A673 (cell line): Measurements from ENCODE around the gene FGF5.

Experiments
- CTCF ChIP-seq: fragments of 300-800, 200-600 bp; sonication (generic); conservative IDR thresholded peaks from 2 replicates; pipeline ENCODE4 v1.5.1; 2017; ENCODE audit warnings: low read depth, mild to moderate bottlenecking, antibody characterized with exemption, low read length, moderate library complexity, mixed read lengths
- EZH2 ChIP-seq: fragments of 200-600 bp; sonication (generic); IDR thresholded peaks from 2 replicates; pipeline ENCODE4 v1.6.1; 2017; ENCODE audit warnings: borderline replicate concordance, low read depth, mild to moderate bottlenecking, mixed read lengths, antibody characterized with exemption, low read length; ENCODE audit not compliant: poor library complexity, severe bottlenecking

- TF ChIP-seq EZH2 (no peak), CTCF (no peak)
Observed at GRCh38 chr4:80264352-80264647, 2.2 kb upstream of the FGF5 start.
